HepG2 (cell line): ENCODE results near the gene SRRM2. TPM values are rescaled to one million over a fixed set of nuclear protein-coding genes. Genes with fewer than 3 reads are reported as not detected.

ENCODE experiments used
- CBX1 ChIP-seq: IDR thresholded peaks from one replicate; pipeline ENCODE4 v1.6.1; 2016; ENCODE audit warnings: antibody characterized with exemption, low read depth
- GZF1 ChIP-seq: sonication (generic); formaldehyde crosslinking; IDR thresholded peaks from 2 replicates; pipeline ENCODE4 v1.5.1; 2020; ENCODE audit warnings: mild to moderate bottlenecking, missing genetic modification reagents
- KDM6A ChIP-seq: IDR thresholded peaks from 2 replicates; pipeline ENCODE4 v1.6.1; 2016; ENCODE audit warnings: low read depth
- NR3C1 ChIP-seq: sonication (generic); formaldehyde crosslinking; IDR thresholded peaks from 2 replicates; pipeline ENCODE4 v1.4.0; 2020; ENCODE audit warnings: missing genetic modification reagents
- RCOR2 ChIP-seq: IDR thresholded peaks from 2 replicates; pipeline ENCODE4 v1.6.1; 2016; ENCODE audit warnings: missing biosample characterization, missing genetic modification reagents
- TCF7L2 ChIP-seq: IDR thresholded peaks from 2 replicates; pipeline ENCODE4 v1.6.1; 2011; ENCODE audit warnings: mild to moderate bottlenecking, low read depth, low read length, moderate library complexity
- TMF1 ChIP-seq: sonication (generic); formaldehyde crosslinking; IDR thresholded peaks from 2 replicates; pipeline ENCODE4 v1.8.1; 2022; ENCODE audit warnings: low read depth, missing genetic modification reagents
- YEATS2 ChIP-seq: sonication (generic); formaldehyde crosslinking; IDR thresholded peaks from 2 replicates; pipeline ENCODE4 v1.4.0; 2020; ENCODE audit warnings: missing genetic modification reagents, borderline replicate concordance
- ZNF256 ChIP-seq: sonication (generic); formaldehyde crosslinking; conservative IDR thresholded peaks from 2 replicates; pipeline ENCODE4 v1.4.0; 2020; ENCODE audit warnings: missing genetic modification reagents
- ZNF878 ChIP-seq: sonication (generic); formaldehyde crosslinking; IDR thresholded peaks from 2 replicates; pipeline ENCODE4 v1.8.1; 2023; ENCODE audit warnings: mild to moderate bottlenecking, missing genetic modification reagents, moderate library complexity
- ZSCAN20 ChIP-seq: sonication (generic); formaldehyde crosslinking; IDR thresholded peaks from 2 replicates; pipeline ENCODE4 v1.4.0; 2020; ENCODE audit warnings: missing genetic modification reagents, mild to moderate bottlenecking, borderline replicate concordance
- polyA plus RNA-seq, 8 experiments: library from polyadenylated mRNA; depleted of rRNA in 3 of 8; stranded (reverse) in 7 of 8; unstranded in 1 of 8; fragments of >200 nt; fragmentation: Illumina TruSeq in 4 of 8; extraction: Trizol in 4 of 8; gene quantifications; 2 replicates each; pipeline versions ENCODE4 v1.2.1 to v1.2.3, GENCODE V29; 2011 to 2016; ENCODE audit warnings: low read depth in 4 of 8, missing spikeins in 1 of 8, mixed read lengths in 1 of 8; ENCODE audit not compliant: insufficient read depth in 1 of 8
- total RNA-seq, 5 experiments: library from RNA; depleted of rRNA; stranded (reverse); fragments of >200 nt; fragmentation: Illumina TruSeq; extraction: Trizol; gene quantifications; 2 replicates each; pipeline ENCODE4 v1.2.3, GENCODE V29; 2016; ENCODE audit warnings: low read depth in 1 of 5
- TF ChIP-seq, protein P1 (sequence below): sonication (generic); formaldehyde crosslinking; IDR thresholded peaks from 2 replicates; pipeline ENCODE4 v1.4.0; 2020; ENCODE audit warnings: missing genetic modification reagents, mild to moderate bottlenecking, borderline replicate concordance
- TF ChIP-seq, protein P2 (sequence below): sonication (generic); formaldehyde crosslinking; IDR thresholded peaks from 2 replicates; pipeline ENCODE4 v1.8.0; 2022; ENCODE audit warnings: low read depth, missing genetic modification reagents
- TF ChIP-seq, protein P3 (sequence below): sonication (generic); formaldehyde crosslinking; IDR thresholded peaks from 2 replicates; pipeline ENCODE4 v1.5.0; 2020; ENCODE audit warnings: missing genetic modification reagents, mild to moderate bottlenecking, borderline replicate concordance
- TF ChIP-seq, protein P4 (sequence below), 2 experiments: fragments of 450-650 bp in 1 of 2; sonication (generic) in 1 of 2; formaldehyde crosslinking in 1 of 2; IDR thresholded peaks; 2 replicates each; pipeline versions ENCODE4 v1.6.1 to v1.8.0; 2016 to 2022; ENCODE audit warnings: antibody characterized with exemption in 1 of 2, mild to moderate bottlenecking in 1 of 2, missing genetic modification reagents in 1 of 2

The SRRM2 gene
- total and polyA plus RNA-seq, 2 of the 13 experiments (the other 11 are each of a cell fraction or from before 2014, with no cell fraction given): 50.4 to 112 TPM

DNA sequence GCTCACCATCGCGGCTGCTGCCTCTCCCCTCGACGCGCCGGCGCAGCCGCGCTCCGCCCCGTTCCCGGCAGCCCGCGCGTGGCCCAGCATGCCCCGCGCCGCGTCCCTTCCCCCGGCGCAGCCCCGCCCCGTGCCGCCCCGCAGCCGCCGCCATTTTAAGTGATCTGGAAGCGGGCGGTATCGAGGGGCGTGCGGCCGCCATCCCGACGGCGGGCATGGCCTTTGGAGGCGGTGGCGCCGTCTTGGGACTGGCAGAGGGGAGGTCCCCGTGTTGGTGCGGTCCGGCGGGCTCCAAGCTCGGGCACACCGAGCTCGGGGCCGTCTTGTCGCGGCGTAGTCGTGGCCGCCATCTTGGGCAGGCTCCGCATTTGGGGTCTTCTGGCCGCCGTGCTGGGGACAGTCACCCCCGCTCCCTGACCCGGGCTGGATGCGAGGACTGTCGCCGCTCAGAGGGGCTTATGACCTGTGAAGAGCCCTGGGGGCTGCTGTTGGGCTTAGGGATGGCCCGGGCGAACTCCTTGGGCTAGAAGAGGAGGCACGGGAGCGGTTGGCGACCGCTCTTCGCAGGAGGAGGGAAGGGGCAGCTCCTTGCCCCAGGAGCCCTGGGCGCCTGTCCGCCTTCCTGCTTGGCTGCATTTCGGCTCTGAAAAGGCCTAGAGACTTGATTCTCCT, 24.9 kb downstream of the SRRM2 start, which contains the start of gene ELOB (continued):
- TF ChIP-seq, protein P1, sequence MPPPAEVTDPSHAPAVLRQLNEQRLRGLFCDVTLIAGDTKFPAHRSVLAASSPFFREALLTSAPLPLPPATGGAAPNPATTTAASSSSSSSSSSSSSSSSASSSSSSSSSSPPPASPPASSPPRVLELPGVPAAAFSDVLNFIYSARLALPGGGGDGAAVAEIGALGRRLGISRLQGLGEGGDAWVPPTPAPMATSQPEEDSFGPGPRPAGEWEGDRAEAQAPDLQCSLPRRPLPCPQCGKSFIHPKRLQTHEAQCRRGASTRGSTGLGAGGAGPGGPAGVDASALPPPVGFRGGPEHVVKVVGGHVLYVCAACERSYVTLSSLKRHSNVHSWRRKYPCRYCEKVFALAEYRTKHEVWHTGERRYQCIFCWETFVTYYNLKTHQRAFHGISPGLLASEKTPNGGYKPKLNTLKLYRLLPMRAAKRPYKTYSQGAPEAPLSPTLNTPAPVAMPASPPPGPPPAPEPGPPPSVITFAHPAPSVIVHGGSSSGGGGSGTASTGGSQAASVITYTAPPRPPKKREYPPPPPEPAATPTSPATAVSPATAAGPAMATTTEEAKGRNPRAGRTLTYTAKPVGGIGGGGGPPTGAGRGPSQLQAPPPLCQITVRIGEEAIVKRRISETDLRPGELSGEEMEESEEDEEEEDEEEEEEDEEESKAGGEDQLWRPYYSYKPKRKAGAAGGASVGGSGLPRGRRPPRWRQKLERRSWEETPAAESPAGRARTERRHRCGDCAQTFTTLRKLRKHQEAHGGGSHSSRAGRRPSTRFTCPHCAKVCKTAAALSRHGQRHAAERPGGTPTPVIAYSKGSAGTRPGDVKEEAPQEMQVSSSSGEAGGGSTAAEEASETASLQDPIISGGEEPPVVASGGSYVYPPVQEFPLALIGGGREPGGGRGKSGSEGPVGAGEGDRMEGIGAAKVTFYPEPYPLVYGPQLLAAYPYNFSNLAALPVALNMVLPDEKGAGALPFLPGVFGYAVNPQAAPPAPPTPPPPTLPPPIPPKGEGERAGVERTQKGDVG (CRISPR knock-in tag): peak; percentile 30
- TF ChIP-seq RCOR2 (CRISPR knock-in tag) (no peak), GZF1 (CRISPR knock-in tag) (no peak), NR3C1 (CRISPR knock-in tag) (no peak), ZSCAN20 (CRISPR knock-in tag) (peak; percentile 64; the same call in 1 of the 2 replicates), ZNF878 (CRISPR knock-in tag) (no peak), TCF7L2 (no peak), ZNF256 (no peak), CBX1 (no peak), TMF1 (CRISPR knock-in tag) (no peak), YEATS2 (CRISPR knock-in tag) (peak; percentile 82), KDM6A (no peak)
- TF ChIP-seq, protein P2, sequence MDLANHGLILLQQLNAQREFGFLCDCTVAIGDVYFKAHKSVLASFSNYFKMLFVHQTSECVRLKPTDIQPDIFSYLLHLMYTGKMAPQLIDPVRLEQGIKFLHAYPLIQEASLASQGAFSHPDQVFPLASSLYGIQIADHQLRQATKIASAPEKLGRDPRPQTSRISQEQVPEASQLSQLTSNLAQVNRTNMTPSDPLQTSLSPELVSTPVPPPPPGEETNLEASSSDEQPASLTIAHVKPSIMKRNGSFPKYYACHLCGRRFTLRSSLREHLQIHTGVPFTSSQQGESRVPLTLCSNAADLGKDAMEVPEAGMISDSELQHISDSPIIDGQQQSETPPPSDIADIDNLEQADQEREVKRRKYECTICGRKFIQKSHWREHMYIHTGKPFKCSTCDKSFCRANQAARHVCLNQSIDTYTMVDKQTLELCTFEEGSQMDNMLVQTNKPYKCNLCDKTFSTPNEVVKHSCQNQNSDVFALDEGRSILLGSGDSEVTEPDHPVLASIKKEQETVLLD (CRISPR knock-in tag): peak; percentile 85
- TF ChIP-seq, protein P3, sequence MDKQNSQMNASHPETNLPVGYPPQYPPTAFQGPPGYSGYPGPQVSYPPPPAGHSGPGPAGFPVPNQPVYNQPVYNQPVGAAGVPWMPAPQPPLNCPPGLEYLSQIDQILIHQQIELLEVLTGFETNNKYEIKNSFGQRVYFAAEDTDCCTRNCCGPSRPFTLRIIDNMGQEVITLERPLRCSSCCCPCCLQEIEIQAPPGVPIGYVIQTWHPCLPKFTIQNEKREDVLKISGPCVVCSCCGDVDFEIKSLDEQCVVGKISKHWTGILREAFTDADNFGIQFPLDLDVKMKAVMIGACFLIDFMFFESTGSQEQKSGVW (CRISPR knock-in tag): no peak
- TF ChIP-seq, protein P4, sequence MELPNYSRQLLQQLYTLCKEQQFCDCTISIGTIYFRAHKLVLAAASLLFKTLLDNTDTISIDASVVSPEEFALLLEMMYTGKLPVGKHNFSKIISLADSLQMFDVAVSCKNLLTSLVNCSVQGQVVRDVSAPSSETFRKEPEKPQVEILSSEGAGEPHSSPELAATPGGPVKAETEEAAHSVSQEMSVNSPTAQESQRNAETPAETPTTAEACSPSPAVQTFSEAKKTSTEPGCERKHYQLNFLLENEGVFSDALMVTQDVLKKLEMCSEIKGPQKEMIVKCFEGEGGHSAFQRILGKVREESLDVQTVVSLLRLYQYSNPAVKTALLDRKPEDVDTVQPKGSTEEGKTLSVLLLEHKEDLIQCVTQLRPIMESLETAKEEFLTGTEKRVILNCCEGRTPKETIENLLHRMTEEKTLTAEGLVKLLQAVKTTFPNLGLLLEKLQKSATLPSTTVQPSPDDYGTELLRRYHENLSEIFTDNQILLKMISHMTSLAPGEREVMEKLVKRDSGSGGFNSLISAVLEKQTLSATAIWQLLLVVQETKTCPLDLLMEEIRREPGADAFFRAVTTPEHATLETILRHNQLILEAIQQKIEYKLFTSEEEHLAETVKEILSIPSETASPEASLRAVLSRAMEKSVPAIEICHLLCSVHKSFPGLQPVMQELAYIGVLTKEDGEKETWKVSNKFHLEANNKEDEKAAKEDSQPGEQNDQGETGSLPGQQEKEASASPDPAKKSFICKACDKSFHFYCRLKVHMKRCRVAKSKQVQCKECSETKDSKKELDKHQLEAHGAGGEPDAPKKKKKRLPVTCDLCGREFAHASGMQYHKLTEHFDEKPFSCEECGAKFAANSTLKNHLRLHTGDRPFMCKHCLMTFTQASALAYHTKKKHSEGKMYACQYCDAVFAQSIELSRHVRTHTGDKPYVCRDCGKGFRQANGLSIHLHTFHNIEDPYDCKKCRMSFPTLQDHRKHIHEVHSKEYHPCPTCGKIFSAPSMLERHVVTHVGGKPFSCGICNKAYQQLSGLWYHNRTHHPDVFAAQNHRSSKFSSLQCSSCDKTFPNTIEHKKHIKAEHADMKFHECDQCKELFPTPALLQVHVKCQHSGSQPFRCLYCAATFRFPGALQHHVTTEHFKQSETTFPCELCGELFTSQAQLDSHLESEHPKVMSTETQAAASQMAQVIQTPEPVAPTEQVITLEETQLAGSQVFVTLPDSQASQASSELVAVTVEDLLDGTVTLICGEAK (IDR thresholded peaks at IDR 0.05): no peak
- TF ChIP-seq, protein P4 (CRISPR knock-in tag; IDR thresholded peaks at IDR 0.05): peak; percentile 25; the same call in 1 of the 2 replicates
